Transverse colon (tissue), 4 donors: ENCODE measurements around the gene NPC1L1. TPM values are rescaled to one million over a fixed set of nuclear protein-coding genes. Genes with fewer than 3 reads are reported as not detected.
"Not testable (repeated sequence)": the region's sequence is repeated elsewhere in the genome, so short reads cannot be mapped to it uniquely, and the experiment has no call there.

Experiments used
- DNase-seq: peaks from one replicate; pipeline ENCODE4 v3.0.0-alpha.2; 2019
- H3K27ac ChIP-seq, 4 donors: fragments of 200-600 bp; sonication (generic); 2 replicates each; pipeline ENCODE4 v1.5.1; 2016 to 2018; ENCODE audit warnings: inconsistent platforms in 4 of 4
- H3K27me3 ChIP-seq: fragments of 200-600 bp; sonication (generic); 2 replicates; pipeline ENCODE4 v1.5.1; 2017; ENCODE audit warnings: inconsistent platforms
- H3K36me3 ChIP-seq, 4 donors: fragments of 200-600 bp; sonication (generic); 2 replicates each; pipeline ENCODE4 v1.5.1; 2017 to 2019; ENCODE audit warnings: inconsistent platforms in 4 of 4
- H3K4me1 ChIP-seq, 4 donors: fragments of 200-600 bp; sonication (generic); 2 replicates each; pipeline ENCODE4 v1.5.1; 2017 to 2020; ENCODE audit warnings: inconsistent platforms in 4 of 4
- H3K4me3 ChIP-seq, 4 donors: fragments of 200-600 bp; sonication (generic); 1 replicate in 1 of 4; 2 replicates in 3 of 4; pipeline versions ENCODE4 v1.5.1 to v1.6.1; 2017 to 2019; ENCODE audit warnings: inconsistent platforms in 4 of 4
- H3K9me3 ChIP-seq, 2 donors: fragments of 200-600 bp; sonication (generic); 2 replicates each; pipeline ENCODE4 v1.5.1; 2017 to 2019; ENCODE audit warnings: inconsistent platforms in 2 of 2
- EP300 ChIP-seq: sonication (generic); formaldehyde crosslinking; IDR thresholded peaks from one replicate; pipeline ENCODE4 v1.6.1; 2017; ENCODE audit warnings: antibody characterized with exemption, low read depth
- POLR2A ChIP-seq: fragments of 450-650 bp; IDR thresholded peaks from one replicate; pipeline ENCODE4 v1.6.1; 2016; ENCODE audit warnings: antibody characterized with exemption, mild to moderate bottlenecking, moderate library complexity
- POLR2AphosphoS5 ChIP-seq, 3 donors: sonication (generic); formaldehyde crosslinking; IDR thresholded peaks; one replicate each; pipeline ENCODE4 v1.6.1; 2016; ENCODE audit warnings: antibody characterized with exemption in 3 of 3
- WGBS, 2 donors: methylation state at CpG; one replicate each; pipeline ENCODE4 v1.1.5; 2018; ENCODE audit warnings: low coverage in 1 of 2; 5-methylcytosine and 5-hydroxymethylcytosine counted together
- in situ Hi-C, 4 donors: fragments of 200-750 bp; cut with MboI; loops; one replicate each; pipeline versions ENCODE4 v1.15.0 to v1.15.1; 2017; ENCODE audit warnings: low sequenced_read_pairs in 3 of 4, low pct_ligation_motif_present in 1 of 4, low pct_unique_long_range_greater_than_20kb in 1 of 4
- intact Hi-C: fragments of 100-400 bp; cut with DNase I; formaldehyde crosslinking; loops from one replicate; pipeline ENCODE4 v1.15.1; 2023; ENCODE audit warnings: low total_unique reads
- total RNA-seq, 4 donors: library from RNA; depleted of rRNA; stranded (reverse); fragments of >200 nt; gene quantifications; one replicate each; pipeline ENCODE4 v1.1.0, GENCODE V29; 2016
- TF ChIP-seq, protein P1 (sequence below), 5 experiments: fragments of 200-600 bp in 3 of 5; fragments of 450-650 bp in 2 of 5; sonication (generic) in 3 of 5; IDR thresholded peaks; 1 replicate in 2 of 5; 2 replicates in 3 of 5; pipeline ENCODE4 v1.5.1; 2016 to 2017; ENCODE audit warnings: antibody characterized with exemption in 5 of 5, inconsistent platforms in 3 of 5, mild to moderate bottlenecking in 2 of 5, moderate library complexity in 1 of 5

NPC1L1 gene
- total RNA-seq, 4 donors from 2014 or later = 0.48 TPM; not detected in 3

- H3K9me3 ChIP-seq = no peaks in the 10 kb centered on the region
- 88% methylated on average over 4 of the region's 4 CpGs; no CpG with 5 or more reads in 1 of the 2 donors for WGBS, 2 donors
- no peak overlapping the region for H3K4me3 ChIP-seq
- no peak for TF ChIP-seq EP300
- H3K36me3 ChIP-seq = no peaks in the 10 kb centered on the region
- no peak overlapping the region for H3K27ac ChIP-seq
- in situ Hi-C loops (loop anchor here in 1 of 4 donors (25.0 kb wide), 1 partner anchor 322 kb away; no protein-coding TSS in a partner anchor), intact Hi-C loops (no loop called here)
- H3K4me1 ChIP-seq = peaks cover 0 to 9% (median 2%) of the 10 kb centered on the region in 4 donors
- no peak for DNase-seq
- no peaks in the 10 kb centered on the region for H3K27me3 ChIP-seq
Measured at GRCh38 chr7:44559485-44559884, 18.4 kb upstream of the NPC1L1 start.

GRCh38 chr7:44557485-44557884 is 16.4 kb upstream of the NPC1L1 start:
- in situ Hi-C loops = loop anchor here in 1 of 4 donors (25.0 kb wide), 1 partner anchor 320 kb away; no protein-coding TSS in a partner anchor
- H3K9me3 ChIP-seq = no peaks in the 10 kb centered on the region
- DNase-seq = no peak
- no peak overlapping the region for H3K27ac ChIP-seq
- intact Hi-C loops = no loop called here
- no peak for TF ChIP-seq POLR2AphosphoS5 (IDR thresholded peaks at IDR 0.05)
- no peak for TF ChIP-seq EP300
- 83 to 94% methylated on average over 2 of the region's 2 CpGs for WGBS, 2 donors
- H3K36me3 ChIP-seq = no peaks in the 10 kb centered on the region
- H3K4me3 ChIP-seq = no peak overlapping the region
- peaks cover 0 to 9% (median 2%) of the 10 kb centered on the region in 4 donors for H3K4me1 ChIP-seq
- no peaks in the 10 kb centered on the region for H3K27me3 ChIP-seq

DNA sequence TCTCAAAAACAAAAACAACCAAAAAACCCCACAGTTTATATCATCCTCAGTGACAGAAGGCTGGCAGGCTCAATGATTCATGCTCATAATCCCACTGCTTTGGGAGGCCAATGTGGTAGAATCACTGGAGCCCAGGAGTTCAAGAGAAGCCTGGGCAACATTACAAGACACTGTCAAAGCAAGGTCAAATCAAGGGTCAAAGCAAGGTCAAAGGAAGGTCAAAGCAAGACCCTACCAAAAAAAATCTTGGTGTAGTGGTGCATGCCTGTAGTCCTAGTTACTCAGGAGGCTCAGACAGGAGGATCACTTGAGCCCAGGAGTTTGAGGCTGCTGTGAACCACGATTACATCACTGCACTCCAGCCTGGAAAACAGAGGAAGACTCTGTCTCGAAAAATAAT is 14.2 kb upstream of the NPC1L1 start:
- H3K27me3 ChIP-seq = no peaks in the 10 kb centered on the region
- intact Hi-C loops = loop anchor here (2.0 kb wide), 1 partner anchor 69 kb away; no protein-coding TSS in a partner anchor
- TF ChIP-seq POLR2A (no peak), POLR2AphosphoS5 (IDR thresholded peaks at IDR 0.05) (no peak), EP300 (no peak)
- TF ChIP-seq, protein P1, sequence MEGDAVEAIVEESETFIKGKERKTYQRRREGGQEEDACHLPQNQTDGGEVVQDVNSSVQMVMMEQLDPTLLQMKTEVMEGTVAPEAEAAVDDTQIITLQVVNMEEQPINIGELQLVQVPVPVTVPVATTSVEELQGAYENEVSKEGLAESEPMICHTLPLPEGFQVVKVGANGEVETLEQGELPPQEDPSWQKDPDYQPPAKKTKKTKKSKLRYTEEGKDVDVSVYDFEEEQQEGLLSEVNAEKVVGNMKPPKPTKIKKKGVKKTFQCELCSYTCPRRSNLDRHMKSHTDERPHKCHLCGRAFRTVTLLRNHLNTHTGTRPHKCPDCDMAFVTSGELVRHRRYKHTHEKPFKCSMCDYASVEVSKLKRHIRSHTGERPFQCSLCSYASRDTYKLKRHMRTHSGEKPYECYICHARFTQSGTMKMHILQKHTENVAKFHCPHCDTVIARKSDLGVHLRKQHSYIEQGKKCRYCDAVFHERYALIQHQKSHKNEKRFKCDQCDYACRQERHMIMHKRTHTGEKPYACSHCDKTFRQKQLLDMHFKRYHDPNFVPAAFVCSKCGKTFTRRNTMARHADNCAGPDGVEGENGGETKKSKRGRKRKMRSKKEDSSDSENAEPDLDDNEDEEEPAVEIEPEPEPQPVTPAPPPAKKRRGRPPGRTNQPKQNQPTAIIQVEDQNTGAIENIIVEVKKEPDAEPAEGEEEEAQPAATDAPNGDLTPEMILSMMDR (IDR thresholded peaks at IDR 0.05) = no peak
- H3K4me3 ChIP-seq = no peak overlapping the region
- H3K36me3 ChIP-seq = no peaks in the 10 kb centered on the region
- DNase-seq = no peak
- 75 to 100% methylated on average over 1 to 2 of the region's 2 CpGs for WGBS, 2 donors
- no peaks in the 10 kb centered on the region for H3K4me1 ChIP-seq
- H3K9me3 ChIP-seq = no peaks in the 10 kb centered on the region
- no peak overlapping the region for H3K27ac ChIP-seq
- in situ Hi-C loops = loop anchor here in 1 of 4 donors (25.0 kb wide), 1 partner anchor 318 kb away; no protein-coding TSS in a partner anchor

DNA sequence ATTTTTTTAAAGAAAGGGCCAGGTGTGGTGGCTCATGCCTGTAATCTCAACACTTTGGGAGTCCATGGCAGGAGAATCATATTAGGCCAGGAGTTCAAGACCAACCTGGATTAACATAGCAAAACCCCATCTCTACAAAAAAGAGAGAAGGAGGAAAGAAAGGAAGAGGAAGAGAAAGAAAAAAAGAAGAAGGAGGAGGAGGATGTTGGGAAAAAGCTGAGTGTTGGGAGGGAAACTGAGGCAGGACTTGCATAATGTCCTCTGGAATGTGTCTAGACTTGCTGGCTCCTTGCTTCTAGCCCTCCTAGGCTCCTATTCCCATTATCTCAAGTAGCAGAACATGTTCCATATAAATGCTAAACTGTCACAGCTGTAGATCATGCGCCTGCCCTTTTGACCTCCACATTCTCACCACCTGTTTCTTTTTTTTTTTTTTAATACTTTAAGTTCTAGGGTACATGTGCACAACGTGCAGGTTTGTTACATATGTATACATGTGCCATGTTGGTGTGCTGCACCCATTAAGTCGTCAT is 11.4 kb upstream of the NPC1L1 start:
- H3K27ac ChIP-seq, intact Hi-C loops, H3K9me3 ChIP-seq, H3K4me3 ChIP-seq, H3K27me3 ChIP-seq, DNase-seq, H3K4me1 ChIP-seq, H3K36me3 ChIP-seq: not testable (repeated sequence)
- in situ Hi-C loops = loop anchor here in 1 of 4 donors (25.0 kb wide), 1 partner anchor 315 kb away; no protein-coding TSS in a partner anchor
- 42 to 100% methylated on average over 1 to 3 of the region's 3 CpGs for WGBS, 2 donors

- WGBS, 2 donors = 83 to 86% methylated on average over 1 to 3 of the region's 3 CpGs
- in situ Hi-C loops (no loop called here), intact Hi-C loops (no loop called here)
- TF ChIP-seq POLR2A = no peak
- TF ChIP-seq POLR2AphosphoS5 (IDR thresholded peaks at IDR 0.05) = no peak
- TF ChIP-seq, protein P1 (IDR thresholded peaks at IDR 0.05) = no peak
- no peak for TF ChIP-seq EP300
- Histone ChIP-seq H3K4me3 (no peak overlapping the region), H3K36me3 (no peaks in the 10 kb centered on the region), H3K4me1 (no peaks in the 10 kb centered on the region), H3K9me3 (no peaks in the 10 kb centered on the region), H3K27me3 (no peaks in the 10 kb centered on the region), H3K27ac (no peak overlapping the region)
- DNase-seq = no peak
Measured at GRCh38 chr7:44549457-44549856, 8.3 kb upstream of the NPC1L1 start.
